MCF 10A (cell line): ENCODE measurements around the gene ADGRL1. TPM values are rescaled to one million over a fixed set of nuclear protein-coding genes. Genes with fewer than 3 reads are reported as not detected.
A peak's percentile ranks its signal among the peaks of the same experiment; 100 is the strongest.

Source experiments
- BruUV-seq: library from RNA; stranded (reverse); fragments of 400-500 nt; replicated peaks from 2 replicates; lab custom pipeline; 2021; lab: Mats Ljungman, UMichigan
- CTCF ChIA-PET: fragments of 300-600 bp; sonication (Branson Sonifier 250); formaldehyde crosslinking; extraction: SDS; loops from one replicate; lab custom pipeline; 2021; ENCODE audit warnings: antibody characterized with exemption, inconsistent platforms; lab: Yijun Ruan, JAX
- POLR2A ChIA-PET: fragments of 300-600, 350-650 bp; sonication (Branson Sonifier 250); formaldehyde crosslinking; extraction: SDS; loops from one replicate; lab custom pipeline; 2020; ENCODE audit warnings: antibody characterized with exemption, inconsistent platforms; lab: Yijun Ruan, JAX
- DNase-seq: peaks from one replicate; pipeline ENCODE4 v3.0.0-alpha.2; 2018; ENCODE audit not compliant: unreplicated experiment
- H3K27ac Mint-ChIP-seq: one replicate; pipeline ENCODE4 v1.8.0; 2022; ENCODE audit warnings: mild to moderate bottlenecking, low read depth, mixed read lengths; ENCODE audit not compliant: unreplicated experiment
- H3K27me3 Mint-ChIP-seq: one replicate; pipeline ENCODE4 v1.8.0; 2022; ENCODE audit warnings: mixed read lengths; ENCODE audit not compliant: insufficient read depth, unreplicated experiment
- H3K36me3 Mint-ChIP-seq: one replicate; pipeline ENCODE4 v1.8.0; 2022; ENCODE audit warnings: mild to moderate bottlenecking, moderate library complexity, mixed read lengths; ENCODE audit not compliant: insufficient read depth, unreplicated experiment
- H3K4me1 Mint-ChIP-seq: one replicate; pipeline ENCODE4 v1.8.0; 2022; ENCODE audit warnings: mixed read lengths; ENCODE audit not compliant: insufficient read depth, unreplicated experiment
- H3K4me3 Mint-ChIP-seq: one replicate; pipeline ENCODE4 v1.8.0; 2022; ENCODE audit warnings: mild to moderate bottlenecking, moderate library complexity, mixed read lengths; ENCODE audit not compliant: unreplicated experiment
- H3K9me3 Mint-ChIP-seq: one replicate; pipeline ENCODE4 v1.8.0; 2022; ENCODE audit warnings: mixed read lengths; ENCODE audit not compliant: unreplicated experiment
- CTCF ChIP-seq: fragments of 200-600 bp; IDR thresholded peaks from one replicate; pipeline ENCODE4 v1.8.0; 2022; ENCODE audit warnings: antibody characterized with exemption, mild to moderate bottlenecking; ENCODE audit not compliant: unreplicated experiment
- intact Hi-C: fragments of 100-400 bp; cut with micrococcal nuclease; formaldehyde crosslinking; loops from 2 replicates; pipeline ENCODE4 v1.14.1; 2022
- total RNA-seq: library from RNA; stranded (reverse); gene quantifications from 2 replicates; pipeline ENCODE4 v1.2.3, GENCODE V29; 2022

The ADGRL1 gene
- total RNA-seq, 1 experiment from 2014 or later, result 15.9 TPM

GRCh38 chr19:14135355-14135754, 70.6 kb downstream of the ADGRL1 start:
- Mint-ChIP-seq H3K4me3 (peak overlapping the region; percentile 82), H3K9me3 (no peaks in the 10 kb centered on the region), H3K4me1 (peaks cover 30% of the 10 kb centered on the region), H3K27me3 (no peaks in the 10 kb centered on the region), H3K36me3 (peaks cover 9% of the 10 kb centered on the region), H3K27ac (peak overlapping the region; percentile 76)
- POLR2A ChIA-PET, result interaction anchor here (0.6 to 2.7 kb wide), 4 partner anchors 9 to 192 kb away, joined by 3 to 9 read pairs (median 4); no protein-coding TSS in a partner anchor
- CTCF ChIA-PET, result interaction anchor here (0.6 to 2.7 kb wide), 14 partner anchors 9 to 421 kb away, joined by 3 to 17 read pairs (median 4); partner anchors contain the start of gene DCAF15
- TSS peak; percentile 46 for BruUV-seq
- no peak for TF ChIP-seq CTCF
- intact Hi-C loops, result loop anchor here (5.0 kb wide), 1 partner anchor 342 kb away; the partner anchor contains the start of gene PTGER1
- no peak for DNase-seq

GRCh38 chr19:14127929-14128509, 78.0 kb downstream of the ADGRL1 start:
- intact Hi-C loops, result no loop called here
- peaks cover 5% of the 10 kb centered on the region for H3K36me3 Mint-ChIP-seq
- ChIA-PET POLR2A (interaction anchor here (1.4 kb wide), 1 partner anchor 9 kb away, joined by 4 read pairs; the partner anchor contains the start of gene ASF1B), CTCF (interaction anchor here (0.6 to 1.3 kb wide), 3 partner anchors 8 to 248 kb away, joined by 3 read pairs; partner anchors contain the start of gene ASF1B)
- peaks cover 3% of the 10 kb centered on the region for H3K4me1 Mint-ChIP-seq
- H3K9me3 Mint-ChIP-seq, result no peaks in the 10 kb centered on the region
- DNase-seq, result no peak
- H3K27ac Mint-ChIP-seq, result no peak overlapping the region
- no peak overlapping the region for H3K4me3 Mint-ChIP-seq
- no TSS peak for BruUV-seq
- no peaks in the 10 kb centered on the region for H3K27me3 Mint-ChIP-seq
- TF ChIP-seq CTCF, result no peak

GRCh38 chr19:14127176-14127575, 78.8 kb downstream of the ADGRL1 start:
- H3K27me3 Mint-ChIP-seq, result no peaks in the 10 kb centered on the region
- BruUV-seq, result no TSS peak
- H3K36me3 Mint-ChIP-seq, result peaks cover 5% of the 10 kb centered on the region
- no peak overlapping the region for H3K4me3 Mint-ChIP-seq
- intact Hi-C loops, result no loop called here
- no peak overlapping the region for H3K27ac Mint-ChIP-seq
- ChIA-PET POLR2A (interaction anchor here (2.6 kb wide), 1 partner anchor 9 kb away, joined by 9 read pairs; the partner anchor contains the start of gene ASF1B), CTCF (no interaction called here)
- peaks cover 3% of the 10 kb centered on the region for H3K4me1 Mint-ChIP-seq
- no peak for TF ChIP-seq CTCF
- DNase-seq, result no peak
- H3K9me3 Mint-ChIP-seq, result no peaks in the 10 kb centered on the region

GRCh38 chr19:14122924-14123323, 83.0 kb downstream of the ADGRL1 start:
- Mint-ChIP-seq H3K36me3 (no peaks in the 10 kb centered on the region), H3K27ac (no peak overlapping the region), H3K9me3 (no peaks in the 10 kb centered on the region), H3K4me3 (no peak overlapping the region), H3K27me3 (no peaks in the 10 kb centered on the region), H3K4me1 (peaks cover 11% of the 10 kb centered on the region)
- no peak for TF ChIP-seq CTCF
- intact Hi-C loops, result no loop called here
- ChIA-PET POLR2A (no interaction called here), CTCF (interaction anchor here (1.1 to 3.2 kb wide), 3 partner anchors 14 to 243 kb away, joined by 3 to 17 read pairs (median 4); partner anchors contain the start of gene ASF1B)
- no TSS peak for BruUV-seq
- no peak for DNase-seq
